IMR-90 (cell line): ENCODE results near the gene C16orf74. TPM values are rescaled to one million over a fixed set of nuclear protein-coding genes. Genes with fewer than 3 reads are reported as not detected.

Source experiments
- ATAC-seq: fragments of 200-7000 bp; cut with Tn5 transposase; 2 replicates; pipeline ENCODE4 v1.9.1; 2020; ENCODE audit warnings: low read depth, mild to moderate bottlenecking, moderate library complexity
- BruUV-seq: library from RNA; stranded (reverse); fragments of 400-500 nt; replicated peaks from 2 replicates; lab custom pipeline; 2021; lab: Mats Ljungman, UMichigan
- CTCF ChIA-PET: fragments of 300-600 bp; formaldehyde crosslinking; extraction: SDS; loops from one replicate; lab custom pipeline; 2021; ENCODE audit warnings: antibody characterized with exemption; lab: Yijun Ruan, JAX
- POLR2A ChIA-PET: fragments of 300-600 bp; sonication (Branson Sonifier 250); formaldehyde crosslinking; loops from one replicate; lab custom pipeline; 2022; ENCODE audit warnings: antibody characterized with exemption; ENCODE audit not compliant: unreplicated experiment; lab: Charles Lee
- DNase-seq: peaks from one replicate; pipeline ENCODE4 v3.0.0; 2013
- H2AFZ ChIP-seq: replicated peaks from 2 replicates; pipeline ENCODE3; 2013; ENCODE audit warnings: low read length, mild to moderate bottlenecking; ENCODE audit not compliant: poor library complexity
- H2AK5ac ChIP-seq: 2 replicates; pipeline ENCODE4 v1.6.1; 2013; ENCODE audit warnings: low read depth, low read length, inconsistent platforms
- H2AK9ac ChIP-seq: replicated peaks from 2 replicates; pipeline ENCODE3; 2013; ENCODE audit warnings: mild to moderate bottlenecking, low read depth, low read length, moderate library complexity; ENCODE audit not compliant: poor library complexity
- H2BK120ac ChIP-seq: 2 replicates; pipeline ENCODE4 v1.6.1; 2013; ENCODE audit warnings: low read depth, low read length, inconsistent platforms
- H2BK15ac ChIP-seq: 3 replicates; pipeline ENCODE4 v1.6.1; 2013; ENCODE audit warnings: low read depth, low read length, inconsistent platforms
- H2BK20ac ChIP-seq: 2 replicates; pipeline ENCODE4 v1.6.1; 2013; ENCODE audit warnings: low read depth, mild to moderate bottlenecking, inconsistent platforms, low read length, moderate library complexity
- H2BK5ac ChIP-seq: 2 replicates; pipeline ENCODE4 v1.6.1; 2013; ENCODE audit warnings: mild to moderate bottlenecking, low read depth, low read length, inconsistent platforms; ENCODE audit not compliant: poor library complexity, severe bottlenecking
- H3K14ac ChIP-seq: replicated peaks from 2 replicates; pipeline ENCODE4 v1.6.1; 2013; ENCODE audit warnings: low read depth, low read length, inconsistent platforms
- H3K18ac ChIP-seq: 2 replicates; pipeline ENCODE4 v1.6.1; 2013; ENCODE audit warnings: low read depth, low read length, control low read depth
- H3K23ac ChIP-seq: 2 replicates; pipeline ENCODE4 v1.6.1; 2013; ENCODE audit warnings: low read depth, low read length, inconsistent platforms
- H3K27ac ChIP-seq: 2 replicates; pipeline ENCODE4 v1.5.1; 2013; ENCODE audit warnings: mild to moderate bottlenecking, control low read depth, low read length; ENCODE audit not compliant: insufficient read depth
- H3K27me3 ChIP-seq: 2 replicates; pipeline ENCODE4 v1.6.1; 2013; ENCODE audit warnings: low read length; ENCODE audit not compliant: control insufficient read depth, insufficient read depth
- H3K36me3 ChIP-seq: 2 replicates; pipeline ENCODE4 v1.6.1; 2013; ENCODE audit warnings: low read length, mixed read lengths; ENCODE audit not compliant: control insufficient read depth, insufficient read depth
- H3K4ac ChIP-seq: 2 replicates; pipeline ENCODE4 v1.6.1; 2013; ENCODE audit warnings: low read depth, low read length, inconsistent platforms
- H3K4me1 ChIP-seq: 2 replicates; pipeline ENCODE4 v1.6.1; 2013; ENCODE audit warnings: low read length, mixed read lengths; ENCODE audit not compliant: control insufficient read depth, insufficient read depth
- H3K4me2 ChIP-seq: 2 replicates; pipeline ENCODE4 v1.6.1; 2013; ENCODE audit warnings: low read depth, mild to moderate bottlenecking, control low read depth, low read length, moderate library complexity
- H3K4me3 ChIP-seq: 2 replicates; pipeline ENCODE4 v1.5.1; 2013; ENCODE audit warnings: low read depth, mild to moderate bottlenecking, control low read depth, low read length, moderate library complexity; ENCODE audit not compliant: insufficient read depth
- H3K56ac ChIP-seq: 2 replicates; pipeline ENCODE4 v1.6.1; 2013; ENCODE audit warnings: low read length, inconsistent platforms; ENCODE audit not compliant: insufficient read depth; ENCODE audit errors: extremely low read depth
- H3K79me1 ChIP-seq, 2 experiments: 2 replicates each; pipeline ENCODE4 v1.6.1; 2013; ENCODE audit warnings: low read length in 2 of 2, inconsistent platforms in 1 of 2, low read depth in 1 of 2
- H3K9ac ChIP-seq: 2 replicates; pipeline ENCODE4 v1.6.1; 2013; ENCODE audit warnings: low read depth, low read length, control low read depth
- H3K9me1 ChIP-seq: 2 replicates; pipeline ENCODE4 v1.6.1; 2013; ENCODE audit warnings: low read length, inconsistent platforms; ENCODE audit not compliant: insufficient read depth
- H3K9me3 ChIP-seq: 2 replicates; pipeline ENCODE4 v1.6.1; 2013; ENCODE audit warnings: low read length; ENCODE audit not compliant: control insufficient read depth, insufficient read depth
- H4K20me1 ChIP-seq: 2 replicates; pipeline ENCODE4 v1.6.1; 2013; ENCODE audit warnings: low read length, inconsistent platforms; ENCODE audit not compliant: insufficient read depth
- H4K5ac ChIP-seq: 2 replicates; pipeline ENCODE4 v1.6.1; 2013; ENCODE audit warnings: mild to moderate bottlenecking, low read depth, low read length, control low read depth
- H4K8ac ChIP-seq, 2 experiments: 2 replicates each; pipeline ENCODE4 v1.6.1; 2013; ENCODE audit warnings: low read depth in 2 of 2, low read length in 2 of 2, control low read depth in 1 of 2, inconsistent platforms in 1 of 2
- H4K91ac ChIP-seq: 2 replicates; pipeline ENCODE4 v1.6.1; 2013; ENCODE audit warnings: low read depth, low read length, inconsistent platforms; ENCODE audit not compliant: insufficient read depth
- CHD1 ChIP-seq: IDR thresholded peaks from 2 replicates; pipeline ENCODE4 v1.6.1; 2012; ENCODE audit warnings: low read depth, low read length, improper control_type of control experiment
- MAZ ChIP-seq: IDR thresholded peaks from 2 replicates; pipeline ENCODE4 v1.6.1; 2012; ENCODE audit warnings: low read depth, mild to moderate bottlenecking, low read length, improper control_type of control experiment, moderate library complexity, borderline replicate concordance
- MXI1 ChIP-seq: IDR thresholded peaks from 2 replicates; pipeline ENCODE4 v1.6.1; 2012; ENCODE audit warnings: low read depth, mild to moderate bottlenecking, low read length, moderate library complexity, borderline replicate concordance
- NFE2L2 ChIP-seq: fragments of 150-350 bp; IDR thresholded peaks from 2 replicates; pipeline ENCODE4 v1.6.1; 2016; ENCODE audit warnings: low read depth, mild to moderate bottlenecking, low read length
- POLR2A ChIP-seq: IDR thresholded peaks from 2 replicates; pipeline ENCODE4 v1.6.1; 2012; ENCODE audit warnings: mild to moderate bottlenecking, low read depth, low read length
- USF2 ChIP-seq: fragments of 150-350 bp; IDR thresholded peaks from 2 replicates; pipeline ENCODE4 v1.6.1; 2017; ENCODE audit warnings: mild to moderate bottlenecking, antibody characterized with exemption, low read length, low read depth
- WGBS, 2 experiments: methylation state at CpG; one replicate each; pipeline versions ENCODE4 v1.1.5 to v1.1.7; 2013; ENCODE audit warnings: missing lambda C conversion rate in 2 of 2; ENCODE audit not compliant: insufficient read length in 1 of 2; ENCODE audit errors: extremely low coverage in 2 of 2; 5-methylcytosine and 5-hydroxymethylcytosine counted together
- dilution Hi-C: fragments of 300-500 bp; cut with HindIII; formaldehyde crosslinking; loops from one replicate; pipeline ENCODE4 v1.14.3; 2018; ENCODE audit warnings: low sequenced_read_pairs; ENCODE audit not compliant: unreplicated experiment
- in situ Hi-C: fragments of 300-500 bp; cut with MboI; formaldehyde crosslinking; loops from 3 replicates; pipeline ENCODE4 v1.14.3; 2019; ENCODE audit warnings: low sequenced_read_pairs, inconsistent platforms, mixed read lengths
- intact Hi-C: fragments of 100-400 bp; cut with micrococcal nuclease; formaldehyde crosslinking; loops from 2 replicates; pipeline ENCODE4 v1.10.0; 2022
- polyA plus RNA-seq, 3 experiments: library from polyadenylated mRNA; depleted of rRNA; stranded (reverse); fragments of >200 nt; gene quantifications; 2 replicates each; pipeline ENCODE4 v1.2.3, GENCODE V29; 2012; ENCODE audit warnings: low replicate concordance in 1 of 3
- total RNA-seq: library from RNA; depleted of rRNA; stranded (reverse); fragments of >200 nt; gene quantifications from 2 replicates; pipeline ENCODE4 v1.2.3, GENCODE V29; 2012

The C16orf74 gene
- total and polyA plus RNA-seq, 2 of the 4 experiments (the other 2 are of a cell fraction): 4.5 to 12.2 TPM

DNA sequence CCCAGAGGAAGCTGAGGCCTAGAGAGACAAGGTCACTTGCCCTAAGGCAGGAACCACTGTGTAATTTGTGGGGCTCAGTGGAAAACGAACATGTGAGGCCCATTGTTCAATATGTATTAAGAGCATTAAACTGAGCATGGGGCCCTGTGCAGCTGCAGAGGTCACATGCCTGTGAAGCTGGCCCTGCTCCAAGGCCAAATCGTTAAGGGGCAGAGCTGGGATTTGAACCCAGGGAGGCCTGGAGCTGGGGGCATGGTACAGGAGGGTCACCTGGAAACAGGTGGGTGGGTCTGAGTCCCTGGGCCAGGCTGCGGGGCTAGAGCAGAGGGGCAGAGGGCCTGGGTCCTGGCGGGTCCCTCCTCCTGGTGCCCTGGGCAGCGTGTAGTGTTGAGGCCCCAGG, 19.7 kb downstream of the C16orf74 start:
- Histone ChIP-seq H3K9me1 (peaks cover 10% of the 10 kb centered on the region), H2AK5ac (no peak overlapping the region), H2AFZ (no peak overlapping the region), H2BK20ac (no peak overlapping the region), H2BK120ac (no peak overlapping the region), H3K9me3 (no peaks in the 10 kb centered on the region), H3K9ac (no peak overlapping the region), H3K4me3 (no peak overlapping the region), H3K4me1 (no peaks in the 10 kb centered on the region), H2BK5ac (no peak overlapping the region), H3K4me2 (no peak overlapping the region), H3K56ac (no peak overlapping the region), H4K91ac (no peak overlapping the region), H3K36me3 (no peaks in the 10 kb centered on the region), H4K20me1 (no peaks in the 10 kb centered on the region; the same call in 1 of the 2 replicates), H3K14ac (no peak overlapping the region), H2AK9ac (no peak overlapping the region), H3K79me1 (peaks cover 6 to 19% of the 10 kb centered on the region in 2 experiments), H3K27me3 (no peaks in the 10 kb centered on the region), H3K18ac (no peak overlapping the region), H4K5ac (no peak overlapping the region), H3K4ac (no peak overlapping the region), H3K23ac (no peak overlapping the region), H3K27ac (no peak overlapping the region), H2BK15ac (no peak overlapping the region), H4K8ac (no peak overlapping the region)
- dilution Hi-C loops: no loop called here
- ATAC-seq (no peak), DNase-seq (no peak)
- in situ Hi-C loops: no loop called here
- POLR2A ChIA-PET: no interaction called here
- TF ChIP-seq POLR2A (no peak), NFE2L2 (no peak), MXI1 (no peak), MAZ (no peak), CHD1 (no peak), USF2 (no peak)
- CTCF ChIA-PET: no interaction called here
- intact Hi-C loops: no loop called here
- 43% methylated on average over 1 of the region's 5 CpGs; no CpG with 5 or more reads in 1 of the 2 experiments for WGBS, 2 experiments
- no TSS peak for BruUV-seq
